ENCODE results near the gene GOLGB1. TPM values are rescaled to one million over a fixed set of nuclear protein-coding genes. Genes with fewer than 3 reads are reported as not detected.
A peak's percentile ranks its signal among the peaks of the same experiment; 100 is the strongest.

Gene GOLGB1
- polyA plus RNA-seq, 3 donors = 1.2 to 7.1 (median 1.7) TPM

DNA sequence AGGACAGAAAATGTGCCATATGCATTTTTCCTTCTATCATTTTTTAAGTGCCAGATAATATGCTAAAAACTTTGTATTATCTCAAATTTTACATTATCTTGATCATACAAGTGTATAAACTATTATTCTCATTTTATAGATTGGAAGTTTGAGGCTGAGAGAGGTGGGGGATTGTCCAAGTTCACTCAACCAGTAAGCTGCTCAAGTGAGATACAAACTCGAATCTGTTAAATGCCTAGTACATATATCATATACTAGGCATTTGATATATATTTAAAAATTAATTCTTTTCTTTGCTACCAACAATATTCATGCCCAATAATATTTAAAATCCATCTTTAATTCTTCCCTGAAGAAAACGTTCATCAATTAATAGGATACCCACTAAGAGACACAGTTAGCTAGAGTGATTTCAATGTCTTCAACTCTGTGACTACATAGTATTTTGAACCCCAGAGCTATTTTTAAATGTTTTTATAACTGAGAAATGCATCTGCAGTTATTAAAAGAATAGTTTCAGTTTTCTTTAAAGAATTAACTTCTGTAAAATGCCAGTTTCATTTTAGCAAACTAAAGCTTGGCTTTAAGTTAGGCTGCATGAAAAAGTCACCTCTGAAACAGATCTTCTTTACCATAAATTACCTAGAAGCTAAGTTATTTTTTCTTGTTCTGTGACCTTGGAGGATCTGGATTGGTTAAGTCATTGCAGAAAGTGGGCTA lies 44.9 kb upstream of the GOLGB1 start:
- Histone ChIP-seq H3K4me3 (replicated peaks in 1 of 3; ENCODE audit: low read depth in 2 of 3, low read length in 3 of 3) (no peak overlapping the region), H3K4me2 (replicated peaks; ENCODE audit: extremely low read depth, low read length, poor library complexity, severe bottlenecking) (no peak overlapping the region), H3K9me3 (replicated peaks in 1 of 2; ENCODE audit: control insufficient read depth in 1 of 2, insufficient read depth in 1 of 2, low read length in 2 of 2) (no peaks in the 10 kb centered on the region), H2AFZ (ENCODE audit: insufficient read depth, low read depth, low read length, poor library complexity, severe bottlenecking) (no peak overlapping the region), H3K4me1 (ENCODE audit: control insufficient read depth in 1 of 2, insufficient read depth in 2 of 2, low read length in 2 of 2) (no peaks in the 10 kb centered on the region), H3K27ac (ENCODE audit: low read depth in 1 of 2, low read length in 2 of 2) (no peak overlapping the region), H3K79me2 (ENCODE audit: insufficient read depth, low read length) (no peaks in the 10 kb centered on the region), H3K36me3 (replicated peaks in 1 of 2; ENCODE audit: control insufficient read depth in 1 of 2, insufficient read depth in 2 of 2, low read length in 2 of 2) (peaks cover 42 to 87% of the 10 kb centered on the region in 2 donors), H3K9ac (ENCODE audit: insufficient read depth, low read length, poor library complexity, severe bottlenecking) (no peak overlapping the region), H3K27me3 (ENCODE audit: control insufficient read depth in 2 of 2, insufficient read depth in 2 of 2, low read length in 2 of 2) (no peaks in the 10 kb centered on the region), H4K20me1 (ENCODE audit: insufficient read depth, low read length) (no peaks in the 10 kb centered on the region)
- no peak overlapping the region for H3K4me3 Mint-ChIP-seq
- peak overlapping the region in 1 of 7 donors; percentile 21 for H3K27ac Mint-ChIP-seq
- no peaks in the 10 kb centered on the region for H3K27me3 Mint-ChIP-seq (ENCODE audit: low read depth in 3 of 3)
- H3K4me1 Mint-ChIP-seq = no peaks in the 10 kb centered on the region
- intact Hi-C loops (cut with micrococcal nuclease) = no loop called here
- no peak for TF ChIP-seq CTCF (IDR thresholded peaks at IDR 0.05)
- peaks cover 0 to 3% (median 0%) of the 10 kb centered on the region in 7 donors for H3K9me3 Mint-ChIP-seq
- no peak for DNase-seq
- H3K36me3 Mint-ChIP-seq = peaks cover 36 to 46% of the 10 kb centered on the region in 2 donors
- WGBS (ENCODE audit: insufficient coverage) = no CpG with 5 or more reads among the region's 2 CpGs

- Mint-ChIP-seq H3K27me3 (ENCODE audit: low read depth in 3 of 3) (no peaks in the 10 kb centered on the region), H3K9me3 (peaks cover 0 to 3% (median 0%) of the 10 kb centered on the region in 7 donors), H3K27ac (peak overlapping the region in 1 of 7 donors; percentile 26), H3K4me1 (no peaks in the 10 kb centered on the region), H3K4me3 (no peak overlapping the region), H3K36me3 (peaks cover 45 to 60% of the 10 kb centered on the region in 2 donors)
- no peak for TF ChIP-seq CTCF (IDR thresholded peaks at IDR 0.05)
- intact Hi-C loops (cut with micrococcal nuclease) = no loop called here
- no peak overlapping the region for H2AFZ ChIP-seq (ENCODE audit: insufficient read depth, low read depth, low read length, poor library complexity, severe bottlenecking)
- H3K27ac ChIP-seq (ENCODE audit: low read depth in 1 of 2, low read length in 2 of 2) = no peak overlapping the region
- H3K4me3 ChIP-seq (replicated peaks in 1 of 3; ENCODE audit: low read depth in 2 of 3, low read length in 3 of 3) = no peak overlapping the region
- WGBS (ENCODE audit: insufficient coverage) = no CpG with 5 or more reads among the region's 3 CpGs
- no peak overlapping the region for H3K9ac ChIP-seq (ENCODE audit: insufficient read depth, low read length, poor library complexity, severe bottlenecking)
- no peak for DNase-seq
- H3K36me3 ChIP-seq (replicated peaks in 1 of 2; ENCODE audit: control insufficient read depth in 1 of 2, insufficient read depth in 2 of 2, low read length in 2 of 2) = peaks cover 54 to 88% of the 10 kb centered on the region in 2 donors
- H3K79me2 ChIP-seq (ENCODE audit: insufficient read depth, low read length) = no peaks in the 10 kb centered on the region
- H3K4me2 ChIP-seq (replicated peaks; ENCODE audit: extremely low read depth, low read length, poor library complexity, severe bottlenecking) = no peak overlapping the region
- no peaks in the 10 kb centered on the region for H4K20me1 ChIP-seq (ENCODE audit: insufficient read depth, low read length)
- H3K4me1 ChIP-seq (ENCODE audit: control insufficient read depth in 1 of 2, insufficient read depth in 2 of 2, low read length in 2 of 2) = no peaks in the 10 kb centered on the region
- H3K9me3 ChIP-seq (replicated peaks in 1 of 2; ENCODE audit: control insufficient read depth in 1 of 2, insufficient read depth in 1 of 2, low read length in 2 of 2) = no peaks in the 10 kb centered on the region
- no peaks in the 10 kb centered on the region for H3K27me3 ChIP-seq (ENCODE audit: control insufficient read depth in 2 of 2, insufficient read depth in 2 of 2, low read length in 2 of 2)
These were observed 43.5 kb upstream of the GOLGB1 start for GRCh38 chr3:121793078-121793477.
